ENCODE results near the gene ADGRL2.

DNA sequence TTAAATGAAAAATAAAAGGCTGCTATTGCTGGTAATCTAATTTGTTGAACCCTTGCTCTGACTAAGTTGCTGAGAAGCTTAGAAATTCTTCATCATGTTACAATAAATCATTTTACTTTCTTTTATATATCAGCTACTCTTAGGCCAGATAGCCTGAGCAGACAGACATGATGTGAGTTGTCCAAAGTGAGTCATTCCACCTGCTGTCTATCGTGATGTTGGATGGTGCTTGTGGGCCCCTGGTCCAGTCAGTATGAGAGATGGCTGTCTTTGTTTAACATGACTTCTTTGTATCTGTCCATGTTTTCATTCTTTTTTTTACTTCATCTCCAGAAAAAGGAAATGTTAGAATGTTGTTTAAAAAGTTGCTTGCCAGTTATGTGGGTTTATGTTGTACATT lies 188.8 kb downstream of the ADGRL2 start:
- no peak for TF ChIP-seq EP300 (IDR thresholded peaks at IDR 0.05)
- TF ChIP-seq, protein P1, sequence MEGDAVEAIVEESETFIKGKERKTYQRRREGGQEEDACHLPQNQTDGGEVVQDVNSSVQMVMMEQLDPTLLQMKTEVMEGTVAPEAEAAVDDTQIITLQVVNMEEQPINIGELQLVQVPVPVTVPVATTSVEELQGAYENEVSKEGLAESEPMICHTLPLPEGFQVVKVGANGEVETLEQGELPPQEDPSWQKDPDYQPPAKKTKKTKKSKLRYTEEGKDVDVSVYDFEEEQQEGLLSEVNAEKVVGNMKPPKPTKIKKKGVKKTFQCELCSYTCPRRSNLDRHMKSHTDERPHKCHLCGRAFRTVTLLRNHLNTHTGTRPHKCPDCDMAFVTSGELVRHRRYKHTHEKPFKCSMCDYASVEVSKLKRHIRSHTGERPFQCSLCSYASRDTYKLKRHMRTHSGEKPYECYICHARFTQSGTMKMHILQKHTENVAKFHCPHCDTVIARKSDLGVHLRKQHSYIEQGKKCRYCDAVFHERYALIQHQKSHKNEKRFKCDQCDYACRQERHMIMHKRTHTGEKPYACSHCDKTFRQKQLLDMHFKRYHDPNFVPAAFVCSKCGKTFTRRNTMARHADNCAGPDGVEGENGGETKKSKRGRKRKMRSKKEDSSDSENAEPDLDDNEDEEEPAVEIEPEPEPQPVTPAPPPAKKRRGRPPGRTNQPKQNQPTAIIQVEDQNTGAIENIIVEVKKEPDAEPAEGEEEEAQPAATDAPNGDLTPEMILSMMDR (IDR thresholded peaks at IDR 0.05): no peak
